ENCODE results near the gene SPTLC1. TPM values are rescaled to one million over a fixed set of nuclear protein-coding genes. Genes with fewer than 3 reads are reported as not detected.
"Not testable (repeated sequence)": the region's sequence is repeated elsewhere in the genome, so short reads cannot be mapped to it uniquely, and the experiment has no call there.

The SPTLC1 gene
- total RNA-seq, 4 donors from 2014 or later: 36.7 to 160 (median 112) TPM

DNA sequence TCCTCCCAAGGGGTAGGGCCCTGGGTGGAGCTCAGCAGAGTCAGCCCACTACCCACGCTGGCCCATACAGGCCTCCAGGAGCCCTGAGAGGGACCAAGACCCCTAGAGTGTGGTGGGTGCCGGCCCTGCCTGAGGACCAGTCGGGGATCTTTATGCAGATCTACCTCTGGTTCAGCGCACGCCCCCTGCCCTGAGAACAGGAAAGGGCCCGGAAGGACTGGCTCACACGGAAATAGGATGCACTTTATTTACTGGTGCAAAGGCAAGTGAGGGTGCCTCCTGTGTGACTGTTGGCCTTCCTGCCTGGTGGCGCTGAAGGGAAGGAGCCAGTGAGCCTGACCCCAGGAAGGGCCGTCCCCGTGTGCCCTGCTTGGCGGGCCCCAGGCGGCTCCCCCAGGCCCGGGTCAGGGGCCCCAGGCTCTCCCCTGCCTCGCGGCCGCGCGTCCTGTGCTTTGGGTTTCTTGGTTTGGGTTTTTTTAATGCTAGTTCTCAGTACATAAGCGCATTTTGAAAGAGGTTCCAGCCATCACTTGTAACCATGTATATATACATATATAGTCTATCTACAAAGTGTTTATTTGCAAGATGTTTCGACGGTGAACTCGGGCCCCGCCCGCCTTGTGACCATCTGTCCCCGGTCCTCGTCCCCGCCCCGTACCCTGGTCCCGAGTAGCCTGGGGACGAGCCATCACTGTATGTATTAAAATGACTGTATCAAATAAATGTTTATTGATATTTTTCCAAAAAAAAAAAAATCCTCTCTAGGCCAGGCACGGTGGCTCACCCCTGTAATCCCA lies 88.8 kb downstream of the SPTLC1 start:
- TF ChIP-seq EP300 (IDR thresholded peaks at IDR 0.05; ENCODE audit: low read depth) (no peak), POLR2AphosphoS5 (IDR thresholded peaks at IDR 0.05) (no peak), POLR2A (IDR thresholded peaks at IDR 0.05) (no peak)
- TF ChIP-seq, protein P1, sequence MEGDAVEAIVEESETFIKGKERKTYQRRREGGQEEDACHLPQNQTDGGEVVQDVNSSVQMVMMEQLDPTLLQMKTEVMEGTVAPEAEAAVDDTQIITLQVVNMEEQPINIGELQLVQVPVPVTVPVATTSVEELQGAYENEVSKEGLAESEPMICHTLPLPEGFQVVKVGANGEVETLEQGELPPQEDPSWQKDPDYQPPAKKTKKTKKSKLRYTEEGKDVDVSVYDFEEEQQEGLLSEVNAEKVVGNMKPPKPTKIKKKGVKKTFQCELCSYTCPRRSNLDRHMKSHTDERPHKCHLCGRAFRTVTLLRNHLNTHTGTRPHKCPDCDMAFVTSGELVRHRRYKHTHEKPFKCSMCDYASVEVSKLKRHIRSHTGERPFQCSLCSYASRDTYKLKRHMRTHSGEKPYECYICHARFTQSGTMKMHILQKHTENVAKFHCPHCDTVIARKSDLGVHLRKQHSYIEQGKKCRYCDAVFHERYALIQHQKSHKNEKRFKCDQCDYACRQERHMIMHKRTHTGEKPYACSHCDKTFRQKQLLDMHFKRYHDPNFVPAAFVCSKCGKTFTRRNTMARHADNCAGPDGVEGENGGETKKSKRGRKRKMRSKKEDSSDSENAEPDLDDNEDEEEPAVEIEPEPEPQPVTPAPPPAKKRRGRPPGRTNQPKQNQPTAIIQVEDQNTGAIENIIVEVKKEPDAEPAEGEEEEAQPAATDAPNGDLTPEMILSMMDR (IDR thresholded peaks at IDR 0.05): no peak

DNA sequence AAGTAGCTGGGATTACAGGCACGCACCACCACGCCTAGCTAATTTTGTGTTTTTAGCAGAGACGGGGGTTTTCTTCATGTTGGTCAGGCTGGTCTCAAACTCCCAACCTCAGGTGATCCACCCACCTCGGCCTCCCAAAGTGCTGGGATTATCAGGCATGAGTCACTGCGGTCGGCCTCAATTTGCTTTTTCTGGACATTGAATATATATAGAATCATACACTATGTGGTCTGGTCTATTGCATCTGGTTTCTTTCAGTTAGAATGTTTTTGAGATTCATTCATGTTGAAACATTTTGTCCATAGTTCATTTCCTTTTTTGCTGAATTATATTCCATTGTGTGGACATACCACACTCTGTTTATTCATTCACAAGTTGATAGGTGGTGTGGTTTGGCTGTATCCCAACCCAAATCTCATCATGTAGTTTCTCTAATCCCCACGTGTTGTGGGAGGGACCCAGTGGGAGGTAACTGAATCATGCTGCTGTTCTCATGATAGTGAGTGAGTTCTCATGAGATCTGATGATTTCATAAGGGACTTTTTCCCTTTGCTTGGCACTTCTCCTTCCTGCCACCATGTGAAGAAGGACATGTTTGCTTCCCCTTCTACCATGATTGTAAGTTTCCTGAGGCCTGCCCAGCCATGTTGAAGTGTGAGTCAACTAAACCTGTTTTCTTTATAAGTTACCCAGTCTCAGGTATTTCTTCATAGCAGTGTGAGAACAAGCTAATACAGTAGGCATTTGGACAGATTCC lies 93.2 kb downstream of the SPTLC1 start:
- H3K4me1 ChIP-seq; intact Hi-C loops (cut with DNase I; ENCODE audit: low total_unique reads); DNase-seq; H3K4me3 ChIP-seq; H3K36me3 ChIP-seq; H3K27me3 ChIP-seq; in situ Hi-C loops (cut with MboI; ENCODE audit: low pct_ligation_motif_present in 1 of 4, low pct_unique_long_range_greater_than_20kb in 1 of 4, low sequenced_read_pairs in 3 of 4); H3K9me3 ChIP-seq; H3K27ac ChIP-seq: not testable (repeated sequence)
- 14 to 69% methylated on average over 1 to 7 of the region's 7 CpGs for WGBS, 2 donors (ENCODE audit: low coverage in 1 of 2)

More for the DNA sequence above, 88.8 kb downstream of the SPTLC1 start:
- H3K27me3 ChIP-seq: no peaks in the 10 kb centered on the region
- H3K27ac ChIP-seq: no peak overlapping the region
- intact Hi-C loops (cut with DNase I; ENCODE audit: low total_unique reads) (no loop called here), in situ Hi-C loops (cut with MboI; ENCODE audit: low pct_ligation_motif_present in 1 of 4, low pct_unique_long_range_greater_than_20kb in 1 of 4, low sequenced_read_pairs in 3 of 4) (no loop called here)
- H3K9me3 ChIP-seq: peaks cover 0 to 2% of the 10 kb centered on the region in 2 donors
- no peaks in the 10 kb centered on the region for H3K36me3 ChIP-seq
- no peak overlapping the region for H3K4me3 ChIP-seq
- WGBS, 2 donors (ENCODE audit: low coverage in 1 of 2): 94 to 95% methylated on average over 13 to 31 of the region's 31 CpGs
- no peak for DNase-seq
- no peaks in the 10 kb centered on the region for H3K4me1 ChIP-seq

DNA sequence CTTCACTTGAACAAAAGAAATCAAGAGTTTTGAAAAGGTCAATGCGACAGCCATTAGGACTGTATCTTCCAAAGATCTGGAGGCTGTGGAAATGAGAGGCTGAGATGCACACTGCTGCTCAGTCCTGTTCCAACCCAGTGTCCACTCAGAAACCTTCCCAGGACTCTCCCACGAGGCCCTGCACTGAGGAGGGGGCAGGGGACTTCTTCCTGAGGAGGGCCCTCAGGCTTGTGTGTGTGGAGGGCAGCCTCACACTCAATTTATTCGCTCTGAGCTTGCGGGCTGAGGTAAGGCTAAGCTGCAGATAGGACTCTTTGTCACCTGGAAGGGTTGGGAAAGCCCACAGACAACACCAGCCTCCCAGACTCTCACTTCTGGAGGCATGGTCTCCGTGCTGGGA lies 95.6 kb downstream of the SPTLC1 start:
- Histone ChIP-seq H3K4me3 (no peak overlapping the region), H3K9me3 (peaks cover 0 to 2% of the 10 kb centered on the region in 2 donors), H3K4me1 (no peaks in the 10 kb centered on the region), H3K27me3 (no peaks in the 10 kb centered on the region), H3K27ac (no peak overlapping the region), H3K36me3 (no peaks in the 10 kb centered on the region)
- intact Hi-C loops (cut with DNase I; ENCODE audit: low total_unique reads): no loop called here
- TF ChIP-seq EP300 (IDR thresholded peaks at IDR 0.05; ENCODE audit: low read depth): no peak
- TF ChIP-seq POLR2A (IDR thresholded peaks at IDR 0.05): no peak
- no peak for TF ChIP-seq POLR2AphosphoS5 (IDR thresholded peaks at IDR 0.05)
- TF ChIP-seq, protein P1 (IDR thresholded peaks at IDR 0.05): no peak
- DNase-seq: no peak
- 40 to 66% methylated on average over 1 to 5 of the region's 5 CpGs for WGBS, 2 donors (ENCODE audit: low coverage in 1 of 2)
- in situ Hi-C loops (cut with MboI; ENCODE audit: low pct_ligation_motif_present in 1 of 4, low pct_unique_long_range_greater_than_20kb in 1 of 4, low sequenced_read_pairs in 3 of 4): no loop called here

DNA sequence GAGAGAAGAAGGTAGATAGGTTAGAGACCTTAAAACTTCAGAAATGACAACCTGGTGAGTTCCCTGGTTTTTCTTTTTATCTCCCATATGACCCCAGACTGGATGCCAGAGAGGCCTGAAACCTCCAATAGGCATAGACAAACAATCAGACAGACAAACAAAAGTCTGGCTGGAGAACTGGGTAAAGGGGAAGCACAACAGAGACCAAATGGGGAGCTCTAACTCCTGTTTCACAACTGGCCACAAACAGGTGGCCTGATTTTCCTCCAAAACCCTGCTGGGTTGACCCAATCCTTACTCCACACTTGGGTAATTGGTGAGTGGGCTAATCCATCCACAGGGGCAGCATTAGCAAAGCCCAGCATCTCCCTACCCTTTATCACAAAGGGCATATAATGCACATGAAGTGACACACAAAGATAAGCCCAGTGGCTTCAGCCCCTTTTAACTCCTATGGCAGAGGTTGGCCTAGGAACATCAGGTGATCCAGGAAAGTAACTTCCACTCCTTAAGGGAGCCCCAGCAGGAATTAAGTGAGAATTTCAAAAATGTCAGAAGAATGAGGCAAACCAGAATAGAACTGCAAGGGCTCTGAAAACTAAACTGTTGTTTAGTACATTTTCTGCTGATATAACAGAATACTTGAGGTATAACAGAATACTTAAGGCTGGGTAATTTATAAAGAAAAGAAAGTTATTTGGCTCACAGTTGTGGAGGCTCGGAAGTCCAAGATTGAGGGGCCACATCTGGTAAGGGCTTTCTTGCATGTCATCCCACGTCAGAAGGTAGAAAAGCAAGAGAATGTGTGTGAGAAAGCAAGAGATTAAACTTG lies 104.3 kb downstream of the SPTLC1 start:
- Histone ChIP-seq H3K9me3 (no peaks in the 10 kb centered on the region), H3K27ac (no peak overlapping the region), H3K27me3 (no peaks in the 10 kb centered on the region), H3K36me3 (no peaks in the 10 kb centered on the region), H3K4me3 (no peak overlapping the region), H3K4me1 (no peaks in the 10 kb centered on the region)
- intact Hi-C loops (cut with DNase I; ENCODE audit: low total_unique reads): no loop called here
- no peak for TF ChIP-seq POLR2A (IDR thresholded peaks at IDR 0.05)
- TF ChIP-seq POLR2AphosphoS5 (IDR thresholded peaks at IDR 0.05): no peak
- TF ChIP-seq EP300 (IDR thresholded peaks at IDR 0.05; ENCODE audit: low read depth): no peak
- TF ChIP-seq, protein P1 (IDR thresholded peaks at IDR 0.05): no peak
- no peak for DNase-seq
- WGBS, 2 donors (ENCODE audit: low coverage in 1 of 2): 63 to 72% methylated on average over 2 of the region's 2 CpGs
- in situ Hi-C loops (cut with MboI; ENCODE audit: low pct_ligation_motif_present in 1 of 4, low pct_unique_long_range_greater_than_20kb in 1 of 4, low sequenced_read_pairs in 3 of 4): no loop called here

DNA sequence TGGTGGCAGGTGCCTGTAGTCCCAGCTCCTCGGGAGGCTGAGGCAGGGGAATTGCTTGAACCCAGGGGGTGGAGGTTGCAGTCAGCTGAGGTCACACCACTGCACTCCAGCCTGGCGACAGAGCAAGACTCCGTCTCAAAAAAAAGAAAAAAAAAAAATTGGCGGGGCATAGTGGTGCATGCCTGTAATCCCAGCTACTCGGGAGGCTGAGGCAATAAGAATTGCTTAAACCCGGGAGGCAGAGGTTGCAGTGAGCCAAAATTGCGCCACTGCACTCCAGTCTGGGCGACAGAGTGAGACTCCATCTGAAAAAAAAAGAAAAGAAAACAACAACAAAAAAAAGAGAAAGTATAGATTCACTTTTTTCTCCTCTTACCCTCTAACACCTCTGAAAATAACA lies 105.0 kb downstream of the SPTLC1 start:
- H3K9me3 ChIP-seq; H3K27ac ChIP-seq; H3K4me1 ChIP-seq; H3K27me3 ChIP-seq; in situ Hi-C loops (cut with MboI; ENCODE audit: low pct_ligation_motif_present in 1 of 4, low pct_unique_long_range_greater_than_20kb in 1 of 4, low sequenced_read_pairs in 3 of 4); intact Hi-C loops (cut with DNase I; ENCODE audit: low total_unique reads); H3K36me3 ChIP-seq; DNase-seq; H3K4me3 ChIP-seq: not testable (repeated sequence)
- 75 to 78% methylated on average over 5 to 8 of the region's 8 CpGs for WGBS, 2 donors (ENCODE audit: low coverage in 1 of 2)
